Left lung (tissue), 10 donors: ENCODE results near the gene ALDH8A1. TPM values are rescaled to one million over a fixed set of nuclear protein-coding genes. Genes with fewer than 3 reads are reported as not detected.

Experiments used
- ATAC-seq: fragments of 200-7000 bp; cut with Tn5 transposase; one replicate; pipeline ENCODE4 v1.9.1; 2020; ENCODE audit warnings: moderate library complexity
- DNase-seq, 4 donors: peaks; one replicate each; pipeline ENCODE4 v3.0.0-alpha.2; 2013 to 2020
- H3K27ac ChIP-seq, 2 donors: fragments of 200-600 bp; sonication (generic) in 1 of 2; one replicate each; pipeline versions ENCODE4 v1.5.0 to v1.8.0; 2020 to 2021
- H3K27me3 ChIP-seq, 2 donors: fragments of 200-600 bp; sonication (generic) in 1 of 2; one replicate each; pipeline versions ENCODE4 v1.5.0 to v1.8.0; 2020 to 2021
- H3K36me3 ChIP-seq, 2 donors: fragments of 200-600 bp; sonication (generic) in 1 of 2; one replicate each; pipeline versions ENCODE4 v1.5.0 to v1.8.0; 2020 to 2021
- H3K4me1 ChIP-seq, 2 donors: fragments of 200-600 bp; one replicate each; pipeline ENCODE4 v1.8.0; 2021
- H3K4me3 ChIP-seq, 2 donors: fragments of 200-600 bp; sonication (generic) in 1 of 2; one replicate each; pipeline versions ENCODE4 v1.5.0 to v1.8.0; 2020 to 2021; ENCODE audit warnings: mild to moderate bottlenecking in 1 of 2
- H3K9me3 ChIP-seq, 2 donors: fragments of 200-600 bp; sonication (generic) in 1 of 2; one replicate each; pipeline versions ENCODE4 v1.5.0 to v1.8.0; 2020 to 2021
- intact Hi-C, 2 donors: fragments of 100-400 bp; cut with DNase I; formaldehyde crosslinking; loops; one replicate each; pipeline versions ENCODE4 v1.11.2 to v1.14.2; 2022
- polyA plus RNA-seq, 6 donors: library from polyadenylated mRNA; unstranded; fragments of 120-200 nt; gene quantifications; one replicate each; pipeline ENCODE4 v1.2.1, GENCODE V29; 2013; ENCODE audit not compliant: insufficient read length in 6 of 6
- total RNA-seq, 2 donors: library from RNA; stranded (reverse); fragmentation: NEBNext Ultra II Directional; extraction: Animal tissue kit (Norgen Biotek cat#: 25700); gene quantifications; one replicate each; pipeline ENCODE4 v1.2.1, GENCODE V29; 2021
- TF ChIP-seq, protein P1 (sequence below), 2 donors: fragments of 200-600 bp; sonication (generic) in 1 of 2; IDR thresholded peaks; one replicate each; pipeline versions ENCODE4 v1.5.0 to v1.8.0; 2021; ENCODE audit warnings: antibody characterized with exemption in 2 of 2
- donor health status: DM: no; HTN: yes; CAD: no.
- donor health status: DM: no; HTN: no; CAD: no.

ALDH8A1 gene
- total and polyA plus RNA-seq, 8 donors: 0.80 to 2.4 (median 1.1) TPM

- no peak for ATAC-seq
- no peak overlapping the region for H3K4me3 ChIP-seq
- intact Hi-C loops: no loop called here
- DNase-seq: no peak
- peaks cover 0 to 1% of the 10 kb centered on the region in 2 donors for H3K9me3 ChIP-seq
- no peak overlapping the region for H3K27ac ChIP-seq
- no peaks in the 10 kb centered on the region for H3K4me1 ChIP-seq
- TF ChIP-seq, protein P1, sequence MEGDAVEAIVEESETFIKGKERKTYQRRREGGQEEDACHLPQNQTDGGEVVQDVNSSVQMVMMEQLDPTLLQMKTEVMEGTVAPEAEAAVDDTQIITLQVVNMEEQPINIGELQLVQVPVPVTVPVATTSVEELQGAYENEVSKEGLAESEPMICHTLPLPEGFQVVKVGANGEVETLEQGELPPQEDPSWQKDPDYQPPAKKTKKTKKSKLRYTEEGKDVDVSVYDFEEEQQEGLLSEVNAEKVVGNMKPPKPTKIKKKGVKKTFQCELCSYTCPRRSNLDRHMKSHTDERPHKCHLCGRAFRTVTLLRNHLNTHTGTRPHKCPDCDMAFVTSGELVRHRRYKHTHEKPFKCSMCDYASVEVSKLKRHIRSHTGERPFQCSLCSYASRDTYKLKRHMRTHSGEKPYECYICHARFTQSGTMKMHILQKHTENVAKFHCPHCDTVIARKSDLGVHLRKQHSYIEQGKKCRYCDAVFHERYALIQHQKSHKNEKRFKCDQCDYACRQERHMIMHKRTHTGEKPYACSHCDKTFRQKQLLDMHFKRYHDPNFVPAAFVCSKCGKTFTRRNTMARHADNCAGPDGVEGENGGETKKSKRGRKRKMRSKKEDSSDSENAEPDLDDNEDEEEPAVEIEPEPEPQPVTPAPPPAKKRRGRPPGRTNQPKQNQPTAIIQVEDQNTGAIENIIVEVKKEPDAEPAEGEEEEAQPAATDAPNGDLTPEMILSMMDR (IDR thresholded peaks at IDR 0.05): no peak
- H3K36me3 ChIP-seq: peaks cover 0 to 8% of the 10 kb centered on the region in 2 donors
- no peaks in the 10 kb centered on the region for H3K27me3 ChIP-seq
Measured at GRCh38 chr6:134954272-134955000, 4.5 kb upstream of the ALDH8A1 start.

DNA sequence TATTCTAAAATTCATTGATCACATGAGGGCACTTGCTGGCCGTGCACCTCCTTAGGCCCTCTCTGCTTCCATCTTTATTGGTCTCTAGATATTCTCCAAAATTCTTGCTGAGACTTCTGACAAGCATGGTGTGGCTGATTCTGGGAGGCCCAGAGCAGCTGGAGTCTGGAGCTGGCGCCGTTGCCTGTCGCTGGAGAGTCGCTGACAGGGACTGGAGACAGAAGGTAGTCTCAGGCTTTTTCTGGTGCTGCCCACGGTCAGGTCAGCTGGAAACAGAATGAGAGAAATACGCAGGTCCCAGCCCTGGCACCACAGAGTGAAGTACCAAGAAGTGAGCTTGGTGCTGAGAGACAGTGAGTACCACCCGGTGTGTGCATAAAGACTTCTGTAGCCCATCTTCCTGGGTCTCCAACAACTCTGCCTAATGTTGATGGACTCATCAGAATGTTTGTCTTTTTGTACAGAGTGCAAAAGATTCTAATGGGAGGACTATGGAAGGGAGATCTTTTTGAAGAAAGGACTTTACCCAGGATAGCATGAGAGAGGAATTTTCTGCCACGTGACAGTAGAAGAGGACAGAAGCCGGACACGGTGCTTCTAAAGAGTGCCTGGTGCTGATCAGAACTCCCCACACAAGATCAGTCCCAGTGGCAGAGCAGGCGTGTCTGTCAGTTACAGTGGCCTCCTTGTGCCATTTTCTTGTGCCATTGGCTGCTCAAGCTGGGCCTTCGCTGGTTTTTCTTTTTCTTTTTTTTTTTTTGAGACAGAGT, 1.8 kb upstream of the ALDH8A1 start:
- no peaks in the 10 kb centered on the region for H3K36me3 ChIP-seq
- no peaks in the 10 kb centered on the region for H3K27me3 ChIP-seq
- TF ChIP-seq, protein P1 (IDR thresholded peaks at IDR 0.05): no peak
- no peak for DNase-seq
- H3K4me3 ChIP-seq: no peak overlapping the region
- no peaks in the 10 kb centered on the region for H3K4me1 ChIP-seq
- intact Hi-C loops: no loop called here
- no peaks in the 10 kb centered on the region for H3K9me3 ChIP-seq
- no peak overlapping the region for H3K27ac ChIP-seq
- ATAC-seq: no peak

GRCh38 chr6:134950482-134950881, 581 bp upstream of the ALDH8A1 start:
- no peak overlapping the region for H3K27ac ChIP-seq
- TF ChIP-seq, protein P1 (IDR thresholded peaks at IDR 0.05): no peak
- no peak overlapping the region for H3K4me3 ChIP-seq
- DNase-seq (no peak), ATAC-seq (no peak)
- no peaks in the 10 kb centered on the region for H3K27me3 ChIP-seq
- intact Hi-C loops: no loop called here
- no peaks in the 10 kb centered on the region for H3K9me3 ChIP-seq
- H3K4me1 ChIP-seq: no peaks in the 10 kb centered on the region
- H3K36me3 ChIP-seq: no peaks in the 10 kb centered on the region

- ATAC-seq (no peak), DNase-seq (no peak)
- no peaks in the 10 kb centered on the region for H3K36me3 ChIP-seq
- H3K4me1 ChIP-seq: no peaks in the 10 kb centered on the region
- no peaks in the 10 kb centered on the region for H3K27me3 ChIP-seq
- H3K9me3 ChIP-seq: no peaks in the 10 kb centered on the region
- H3K4me3 ChIP-seq: no peak overlapping the region
- TF ChIP-seq, protein P1 (IDR thresholded peaks at IDR 0.05): no peak
- no peak overlapping the region for H3K27ac ChIP-seq
- intact Hi-C loops: no loop called here
Measured at GRCh38 chr6:134948691-134949090, 1.2 kb downstream of the ALDH8A1 start.

DNA sequence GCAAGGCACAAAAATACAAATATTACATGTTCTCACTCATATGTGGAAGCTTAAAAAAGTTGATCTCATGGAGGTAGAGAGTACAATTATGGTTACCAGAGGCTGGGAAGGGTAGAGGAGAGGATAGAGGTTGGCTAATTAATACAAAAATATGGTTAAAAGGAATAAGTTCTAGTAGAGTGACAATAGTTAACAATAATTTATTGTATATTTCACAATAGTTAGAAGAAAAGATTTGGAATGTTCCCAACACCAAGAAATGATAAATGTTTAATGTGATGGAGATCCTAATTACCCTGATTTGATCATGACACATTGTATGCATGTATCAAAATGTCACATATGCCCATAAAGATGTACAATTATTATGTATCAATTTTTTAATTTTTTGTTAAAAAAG, 1.8 kb downstream of the ALDH8A1 start:
- Histone ChIP-seq H3K4me1 (no peaks in the 10 kb centered on the region), H3K4me3 (no peak overlapping the region), H3K9me3 (no peaks in the 10 kb centered on the region), H3K36me3 (no peaks in the 10 kb centered on the region), H3K27ac (no peak overlapping the region), H3K27me3 (no peaks in the 10 kb centered on the region)
- ATAC-seq: no peak
- TF ChIP-seq, protein P1 (IDR thresholded peaks at IDR 0.05): no peak
- intact Hi-C loops: no loop called here
- DNase-seq: no peak
